RPMI7951 (cell line): ENCODE results near the gene HHAT. TPM values are rescaled to one million over a fixed set of nuclear protein-coding genes. Genes with fewer than 3 reads are reported as not detected.
"Not testable (repeated sequence)": the region's sequence is repeated elsewhere in the genome, so short reads cannot be mapped to it uniquely, and the experiment has no call there.

ENCODE experiments used
- DNase-seq: peaks from one replicate; pipeline ENCODE4 v3.0.0-alpha.2; 2012; ENCODE audit warnings: low read depth
- total RNA-seq: library from RNA; depleted of rRNA; stranded (reverse); fragments of >200 nt; shearing (Covaris generic); gene quantifications from 2 replicates; pipeline ENCODE4 v1.2.3, GENCODE V29; 2014

HHAT gene
- total RNA-seq, 1 experiment from 2014 or later, result 3.1 TPM

DNA sequence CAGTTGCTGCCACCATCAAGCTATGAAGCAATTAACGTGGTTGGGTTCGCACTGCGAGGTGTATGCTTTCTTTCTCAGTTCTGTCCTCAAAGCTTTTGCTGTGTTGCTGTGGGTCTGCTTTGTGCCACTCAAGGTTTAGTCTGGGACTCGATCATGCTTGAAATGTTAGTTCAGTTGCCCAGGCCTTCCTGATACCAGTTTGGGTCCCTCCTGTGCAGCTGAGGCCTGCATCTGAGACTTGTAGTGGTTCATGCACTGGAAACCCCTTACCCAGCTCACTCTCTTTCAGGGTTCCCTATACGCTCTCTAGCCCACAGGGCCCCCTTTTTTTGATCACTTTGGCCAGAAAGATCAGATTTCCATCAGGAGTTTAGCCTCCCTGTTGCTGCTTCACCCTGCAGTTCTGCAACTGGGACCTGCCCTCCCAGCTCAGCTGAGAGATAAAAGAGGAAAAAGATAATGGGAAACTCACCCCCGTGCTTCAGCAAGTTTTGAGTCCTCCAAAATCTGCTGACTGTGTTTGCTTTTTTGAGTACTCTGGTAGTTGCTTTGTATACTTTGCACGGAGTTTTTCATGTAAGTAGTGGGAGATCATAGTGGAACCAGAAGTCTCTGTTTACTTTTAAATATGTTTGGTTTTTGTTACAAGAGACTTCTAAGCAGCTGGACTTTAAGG is 317.0 kb downstream of the HHAT start:
- no peak for DNase-seq

DNA sequence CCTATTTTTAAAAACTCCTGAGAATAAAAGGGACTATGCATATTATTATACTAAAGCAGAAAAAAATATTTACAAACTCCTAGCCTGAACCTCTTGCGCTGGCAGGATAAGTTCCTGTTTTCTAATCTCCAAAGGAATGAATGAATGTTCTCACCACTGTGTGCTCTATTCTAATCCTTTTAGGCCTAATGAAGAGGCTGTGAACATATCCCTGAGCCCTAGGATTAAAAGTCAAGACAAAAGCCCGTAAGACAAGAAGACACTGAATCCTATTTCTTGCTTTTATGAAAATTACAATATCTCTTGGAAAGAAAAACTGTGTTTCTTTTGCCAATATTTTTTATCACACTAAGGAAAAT is 317.5 kb downstream of the HHAT start:
- DNase-seq, result no peak

- DNase-seq, result peak; percentile 77
Observed at GRCh38 chr1:210647406-210648333, 319.0 kb downstream of the HHAT start.

DNA sequence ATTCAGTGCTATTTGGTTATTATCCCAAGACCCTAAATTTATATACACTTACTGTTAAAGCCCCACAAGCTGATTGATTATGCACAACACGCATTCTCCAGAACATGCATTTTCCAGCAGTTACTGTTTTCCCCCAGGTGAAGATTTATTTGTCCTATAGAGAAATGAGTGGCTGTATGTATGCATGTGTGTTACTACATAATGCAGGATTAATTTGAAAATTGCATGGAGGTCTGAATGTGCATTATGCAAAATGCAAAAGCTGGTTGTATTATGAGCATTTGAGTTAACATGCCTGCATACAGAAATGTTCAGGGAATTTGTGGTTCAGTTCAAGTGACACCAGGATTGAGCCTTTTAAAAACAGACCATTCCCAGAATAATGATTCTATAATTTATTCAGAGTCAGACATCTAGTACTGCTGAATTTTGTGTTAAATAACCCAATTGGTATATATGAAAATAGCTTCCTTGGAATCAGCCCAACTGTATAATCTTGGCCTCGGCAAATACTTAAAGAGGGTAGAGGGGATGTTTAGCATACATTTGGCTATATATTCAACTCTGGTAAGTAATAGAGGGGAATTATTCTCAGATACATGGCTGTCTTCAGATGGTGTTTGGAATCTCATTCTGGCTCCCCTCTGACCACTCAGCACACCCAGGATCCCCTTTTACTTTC is 320.0 kb downstream of the HHAT start:
- no peak for DNase-seq

DNA sequence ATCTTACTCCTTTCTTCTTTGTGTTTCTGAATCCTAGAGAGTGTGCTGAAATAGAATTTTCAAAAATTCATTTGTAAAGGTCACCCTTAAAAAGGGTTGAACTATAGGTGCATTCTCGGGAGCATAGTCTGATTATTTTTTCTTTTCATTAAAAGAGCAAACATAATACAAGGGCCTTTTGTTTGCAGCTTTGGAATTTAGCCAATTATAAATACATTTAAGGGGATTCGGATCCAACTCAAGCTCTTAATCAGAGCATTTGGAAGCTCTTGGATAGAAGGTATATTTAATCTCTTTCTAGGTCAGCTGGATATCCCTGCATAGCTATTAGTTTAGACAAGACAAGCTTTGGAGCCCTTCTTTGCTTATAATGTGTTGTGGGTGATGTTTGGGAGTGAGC is 321.7 kb downstream of the HHAT start:
- no peak for DNase-seq

- DNase-seq, result no peak
Observed at GRCh38 chr1:210652329-210652954, 323.7 kb downstream of the HHAT start.

GRCh38 chr1:210653771-210654170 is 325.1 kb downstream of the HHAT start:
- DNase-seq, result peak; percentile 9

- DNase-seq, result peak; percentile 50
Observed at GRCh38 chr1:210654176-210654981, 325.7 kb downstream of the HHAT start.

- DNase-seq, result no peak
Observed at GRCh38 chr1:210655511-210655910, 326.8 kb downstream of the HHAT start.

- peak; percentile 11 for DNase-seq
Observed at GRCh38 chr1:210657806-210658205, 329.1 kb downstream of the HHAT start.

GRCh38 chr1:210661520-210661919 is 332.8 kb downstream of the HHAT start:
- not testable (repeated sequence) for DNase-seq

DNA sequence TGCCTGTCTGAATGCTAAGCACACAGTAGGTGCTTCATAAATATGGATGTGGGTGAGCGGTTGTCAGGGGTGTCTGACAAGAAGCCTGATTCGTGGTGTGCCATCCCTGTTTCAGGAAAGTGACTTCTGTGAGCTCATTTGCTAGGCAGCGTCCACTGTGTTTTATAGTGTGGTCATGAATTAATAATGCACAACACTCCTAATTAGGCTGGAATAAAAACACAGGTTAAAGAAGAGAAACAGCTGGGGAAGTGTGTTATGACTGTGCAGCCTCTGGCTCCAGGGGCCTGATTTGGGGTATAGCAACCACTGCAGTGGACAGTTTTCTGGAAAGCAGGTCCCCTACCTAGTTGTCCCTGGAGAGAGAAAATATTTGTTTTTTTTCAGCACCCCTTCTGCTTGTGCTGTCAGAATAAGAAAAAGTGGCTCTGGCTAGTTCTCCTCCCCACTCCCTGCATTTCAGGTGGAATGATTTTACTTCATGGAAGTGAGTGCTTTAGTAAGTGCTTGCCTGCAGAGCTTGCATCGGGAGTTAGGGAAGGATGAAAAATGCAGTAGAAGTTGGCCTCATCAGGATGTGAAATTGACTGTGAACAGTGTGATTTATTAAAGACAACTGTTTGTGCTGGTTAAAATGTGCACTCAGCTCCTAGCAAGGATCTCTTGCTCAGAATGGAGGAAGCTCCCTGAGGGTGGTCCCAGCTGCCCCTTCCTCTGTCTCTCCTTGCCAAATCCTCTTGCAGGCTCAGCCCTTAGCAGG is 333.8 kb downstream of the HHAT start:
- DNase-seq, result no peak

DNA sequence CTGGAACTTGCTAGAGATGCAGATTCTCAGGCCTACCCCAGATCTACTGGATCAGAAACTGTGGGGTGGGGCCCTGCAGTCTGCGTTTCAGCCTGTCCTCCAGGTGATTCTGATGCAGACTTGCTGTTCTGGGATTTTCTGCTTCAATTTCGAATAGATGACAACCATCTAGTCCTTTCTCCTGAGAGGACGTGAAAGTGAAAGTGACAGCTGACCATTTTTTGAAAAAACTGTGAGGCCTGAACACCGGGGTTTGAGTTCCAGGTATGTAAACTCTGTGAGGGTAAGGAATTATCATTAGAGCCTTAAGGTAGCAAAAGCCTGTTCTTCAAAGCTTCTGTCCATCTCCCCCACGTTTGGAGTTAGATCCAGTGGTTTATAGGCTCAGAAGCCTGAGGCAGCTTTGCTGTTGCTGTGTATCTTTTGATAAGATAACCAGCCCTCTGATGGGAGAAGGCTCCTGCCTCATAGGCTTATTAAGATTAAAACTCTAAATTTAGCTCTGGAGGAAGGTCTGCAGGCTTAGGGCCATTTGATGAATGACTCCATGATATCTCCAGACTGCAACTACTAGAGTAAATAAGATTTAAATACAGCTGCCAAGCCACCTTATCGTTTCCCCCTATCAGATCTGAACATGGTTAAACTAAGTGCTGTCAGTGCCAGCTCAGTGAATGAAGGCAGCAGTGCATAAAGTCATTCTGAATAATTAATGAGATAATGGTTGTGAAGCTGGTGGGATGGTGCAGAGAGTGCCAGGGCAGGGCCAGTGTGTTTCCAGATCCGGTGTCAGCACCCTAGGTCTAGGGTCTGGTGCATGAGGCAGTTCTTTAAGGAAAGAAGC is 335.2 kb downstream of the HHAT start:
- DNase-seq, result no peak

DNA sequence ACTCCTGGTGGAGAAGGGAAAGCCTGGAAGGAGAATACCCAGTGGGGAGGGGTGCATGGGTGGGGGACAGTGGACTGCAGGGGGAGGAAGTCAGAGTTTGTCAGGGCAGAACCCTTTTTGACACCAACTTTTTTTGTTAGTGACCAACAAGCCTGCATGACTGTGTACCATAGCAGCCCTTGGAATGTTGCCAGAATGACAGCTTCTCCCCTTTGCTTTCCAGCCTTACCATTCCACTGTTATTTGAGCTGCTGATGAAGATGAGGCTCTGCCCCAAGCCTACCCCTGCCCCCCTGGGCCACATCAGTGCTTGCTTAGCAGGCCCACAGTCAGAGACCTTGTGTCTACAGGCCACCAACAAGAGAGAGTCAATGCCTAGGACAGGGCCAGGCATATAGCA is 341.2 kb downstream of the HHAT start:
- DNase-seq, result no peak

DNA sequence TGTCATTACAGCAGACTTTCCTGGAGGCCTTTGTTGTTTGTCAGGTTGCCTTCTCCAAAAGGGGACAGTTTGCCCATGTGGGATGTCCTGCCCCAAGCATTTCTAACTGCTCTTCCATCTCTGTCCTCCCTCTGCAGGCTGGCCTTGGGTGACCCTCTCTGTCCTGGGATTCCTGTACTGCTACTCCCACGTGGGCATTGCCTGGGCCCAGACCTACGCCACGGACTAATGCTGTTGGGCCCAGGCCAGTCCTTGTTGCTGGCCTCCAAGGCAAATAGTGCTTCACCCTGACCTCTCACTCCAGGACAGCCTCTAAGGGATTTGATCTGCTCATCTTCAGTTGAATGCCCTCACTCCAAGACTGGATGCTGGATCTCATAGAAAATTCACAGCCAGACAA is 345.4 kb downstream of the HHAT start:
- no peak for DNase-seq

DNA sequence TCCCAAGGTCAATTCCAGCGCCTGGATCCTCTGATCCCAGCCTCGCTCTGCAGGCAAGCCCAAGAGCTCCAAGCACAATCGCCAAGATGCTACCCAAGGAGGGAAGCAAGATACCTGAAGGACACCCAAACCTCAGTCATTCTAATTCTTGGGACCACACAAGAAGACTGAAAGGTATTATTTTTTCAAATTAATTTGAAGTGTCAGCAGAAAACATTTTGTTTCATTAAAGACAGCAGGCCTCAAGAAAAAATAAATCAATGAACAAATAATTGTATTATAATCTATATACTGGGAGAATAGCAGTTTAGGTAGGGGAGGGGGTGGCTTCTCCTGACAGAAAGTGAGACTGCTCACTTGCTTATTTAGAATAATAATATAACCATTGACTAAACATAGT is 347.8 kb downstream of the HHAT start:
- DNase-seq, result no peak

GRCh38 chr1:210677533-210677932 is 348.8 kb downstream of the HHAT start:
- no peak for DNase-seq

DNA sequence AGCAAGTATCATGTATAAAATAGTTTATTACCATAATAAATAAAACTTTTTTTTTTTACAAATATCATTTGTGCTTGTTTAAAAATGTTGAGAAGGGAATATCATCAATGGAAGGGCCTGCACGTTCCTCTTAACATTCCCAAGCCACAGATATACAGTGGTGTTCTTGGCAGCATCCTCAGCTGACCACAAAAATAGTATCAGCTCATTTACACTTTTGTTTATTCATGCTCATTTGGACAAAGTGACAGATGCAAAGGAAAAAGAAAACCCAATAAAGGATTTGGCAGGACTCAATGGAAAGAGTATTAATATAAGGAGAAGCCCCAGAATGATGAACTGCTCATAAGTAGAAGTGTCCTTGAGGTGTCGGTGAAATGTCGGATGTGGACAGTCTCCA is 349.6 kb downstream of the HHAT start:
- DNase-seq, result no peak

DNA sequence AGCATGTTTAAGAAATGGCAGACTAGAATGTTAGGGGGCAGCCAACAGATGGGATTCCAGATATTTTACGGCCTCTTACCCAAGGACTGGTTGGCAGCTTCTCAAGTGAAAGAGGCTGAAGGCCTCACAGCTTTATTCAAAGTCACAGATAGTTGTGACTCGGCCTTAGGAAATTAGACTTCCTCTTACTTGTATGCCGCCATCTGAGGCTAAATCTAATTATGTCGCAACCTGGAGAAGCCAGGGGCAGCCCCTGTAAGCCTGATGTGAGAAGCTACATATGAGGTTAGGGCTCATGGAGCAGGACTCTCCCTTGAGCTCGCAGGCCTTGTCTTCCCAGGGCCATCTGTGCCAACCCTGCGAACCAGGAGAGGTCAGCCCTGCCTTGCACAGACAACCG is 352.5 kb downstream of the HHAT start:
- DNase-seq, result no peak
